Measurements from ENCODE around the gene F3.

The F3 gene

GRCh38 chr1:94553323-94553730 lies 11.8 kb upstream of the F3 start:
- DNase-seq (ENCODE audit: low read depth in 2 of 2, low spot score in 1 of 2): no peak

- no peak for DNase-seq (ENCODE audit: low read depth in 2 of 2, low spot score in 1 of 2)
These were observed 10.6 kb upstream of the F3 start for GRCh38 chr1:94552071-94552586.

GRCh38 chr1:94551449-94551848 lies 9.9 kb upstream of the F3 start:
- no peak for DNase-seq (ENCODE audit: low read depth in 2 of 2, low spot score in 1 of 2)

- DNase-seq (ENCODE audit: low read depth in 2 of 2, low spot score in 1 of 2): no peak
These were observed 9.3 kb upstream of the F3 start for GRCh38 chr1:94550800-94551241.

- no peak for DNase-seq (ENCODE audit: low read depth in 2 of 2, low spot score in 1 of 2)
These were observed 8.8 kb upstream of the F3 start for GRCh38 chr1:94550396-94550795.

GRCh38 chr1:94549706-94550105 lies 8.1 kb upstream of the F3 start:
- DNase-seq (ENCODE audit: low read depth in 2 of 2, low spot score in 1 of 2): no peak

- DNase-seq (ENCODE audit: low read depth in 2 of 2, low spot score in 1 of 2): no peak
These were observed 3.3 kb upstream of the F3 start for GRCh38 chr1:94544706-94545490.

GRCh38 chr1:94543893-94544635 lies 2.5 kb upstream of the F3 start:
- DNase-seq (ENCODE audit: low read depth in 2 of 2, low spot score in 1 of 2): no peak

GRCh38 chr1:94543001-94543400 lies 1.4 kb upstream of the F3 start:
- DNase-seq (ENCODE audit: low read depth in 2 of 2, low spot score in 1 of 2): no peak

GRCh38 chr1:94542088-94542870 lies 720 bp upstream of the F3 start:
- DNase-seq (ENCODE audit: low read depth in 2 of 2, low spot score in 1 of 2): no peak

- DNase-seq (ENCODE audit: low read depth in 2 of 2, low spot score in 1 of 2): no peak
These were observed 916 bp downstream of the F3 start for GRCh38 chr1:94540440-94541245.

- no peak for DNase-seq (ENCODE audit: low read depth in 2 of 2, low spot score in 1 of 2)
These were observed 2.1 kb downstream of the F3 start for GRCh38 chr1:94539496-94539895.

GRCh38 chr1:94538243-94538827 lies 3.2 kb downstream of the F3 start:
- no peak for DNase-seq (ENCODE audit: low read depth in 2 of 2, low spot score in 1 of 2)

GRCh38 chr1:94537254-94537653 lies 4.3 kb downstream of the F3 start:
- DNase-seq (ENCODE audit: low read depth in 2 of 2, low spot score in 1 of 2): no peak

GRCh38 chr1:94535879-94536278 lies 5.7 kb downstream of the F3 start:
- no peak for DNase-seq (ENCODE audit: low read depth in 2 of 2, low spot score in 1 of 2)

- DNase-seq (ENCODE audit: low read depth in 2 of 2, low spot score in 1 of 2): no peak
These were observed 6.5 kb downstream of the F3 start for GRCh38 chr1:94535095-94535494.

GRCh38 chr1:94532077-94532476 lies 9.5 kb downstream of the F3 start:
- no peak for DNase-seq (ENCODE audit: low read depth in 2 of 2, low spot score in 1 of 2)

- DNase-seq (ENCODE audit: low read depth in 2 of 2, low spot score in 1 of 2): no peak
These were observed 9.9 kb downstream of the F3 start for GRCh38 chr1:94531664-94532063.

- DNase-seq (ENCODE audit: low read depth in 2 of 2, low spot score in 1 of 2): no peak
These were observed 11.1 kb downstream of the F3 start for GRCh38 chr1:94530373-94530878.

- DNase-seq (ENCODE audit: low read depth in 2 of 2, low spot score in 1 of 2): no peak
These were observed 12.1 kb downstream of the F3 start for GRCh38 chr1:94529416-94529815.

Data from stimulated activated CD8-positive, alpha-beta memory T cell treated with anti-CD3 and anti-CD28 coated beads, Interleukin-4, amount 100 ng/mL, for 4 hours (primary cell).